Activated CD8-positive, alpha-beta memory T cell treated with anti-CD3 and anti-CD28 coated beads for 4 hours (primary cell): Measurements from ENCODE around the gene AARSD1.
"Not testable (repeated sequence)": the region's sequence is repeated elsewhere in the genome, so short reads cannot be mapped to it uniquely, and the experiment has no call there.

Source experiments
- DNase-seq, 2 donors: peaks; one replicate each; pipeline ENCODE4 v3.0.0-alpha.2; 2020; ENCODE audit warnings: low read depth in 2 of 2

AARSD1 gene

DNA sequence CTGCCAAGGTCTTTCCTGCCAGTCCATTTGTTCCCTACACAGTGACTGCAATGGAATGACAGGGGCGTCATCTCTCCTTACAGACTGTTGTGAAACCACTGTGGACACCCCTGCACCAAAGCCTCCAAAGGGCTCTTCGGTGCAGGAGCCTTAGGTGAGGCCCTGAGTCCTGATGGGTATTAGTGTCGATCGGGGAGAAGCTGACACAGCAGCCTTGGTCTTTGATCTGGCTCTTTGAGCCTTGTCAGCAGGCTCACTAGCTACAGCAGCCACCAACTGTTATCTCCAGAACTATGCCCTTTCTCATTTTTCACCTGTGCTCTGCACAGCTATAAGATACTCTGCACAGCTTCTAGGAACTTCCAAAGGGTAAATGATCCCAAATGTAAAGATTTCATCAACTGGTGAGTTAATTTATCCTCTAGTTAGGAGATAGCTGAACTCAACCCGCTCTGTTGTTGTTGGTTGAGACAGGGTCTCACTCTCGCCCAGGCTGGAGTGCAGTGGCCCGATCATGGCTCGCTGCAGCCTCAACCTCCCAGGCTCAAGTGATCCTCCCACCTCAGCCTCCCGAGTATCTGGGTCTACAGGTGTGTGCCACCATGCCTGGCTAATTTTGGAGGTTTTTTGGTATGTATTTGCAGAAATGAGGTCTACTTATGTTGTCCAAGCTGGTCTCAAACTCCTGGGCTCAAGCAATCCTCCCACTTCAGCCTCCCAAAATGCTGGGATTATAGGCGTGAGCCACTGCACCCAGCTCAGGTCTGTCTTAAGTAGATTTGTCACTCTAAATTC is 44.0 kb downstream of the AARSD1 start:
- DNase-seq, result no peak

DNA sequence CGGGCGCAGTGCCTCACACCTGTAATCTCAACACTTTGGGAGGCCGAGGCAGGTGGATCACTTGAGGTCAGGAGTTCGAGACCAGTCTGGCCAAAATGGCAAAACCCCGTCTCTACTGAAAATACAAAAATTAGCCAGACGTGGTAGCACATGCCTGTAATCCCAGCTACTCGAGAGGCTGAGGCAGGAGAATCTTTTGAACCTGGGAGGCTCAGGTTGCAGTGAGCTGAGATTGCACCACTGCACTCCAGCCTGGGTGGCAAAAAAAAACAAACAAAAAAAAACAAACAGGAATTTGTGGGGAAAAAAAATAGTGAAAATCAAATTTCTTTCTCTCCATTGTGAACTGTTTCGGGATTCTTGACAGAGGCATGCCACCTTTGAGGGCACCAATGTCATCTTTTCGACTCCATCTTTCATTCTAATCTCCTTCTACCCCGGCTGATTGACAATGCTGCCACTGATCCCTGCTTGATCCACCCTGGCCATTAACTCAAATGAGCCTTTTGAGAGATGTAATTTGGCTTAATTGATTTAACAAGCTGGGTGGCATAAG is 44.7 kb downstream of the AARSD1 start:
- DNase-seq, result not testable (repeated sequence)

DNA sequence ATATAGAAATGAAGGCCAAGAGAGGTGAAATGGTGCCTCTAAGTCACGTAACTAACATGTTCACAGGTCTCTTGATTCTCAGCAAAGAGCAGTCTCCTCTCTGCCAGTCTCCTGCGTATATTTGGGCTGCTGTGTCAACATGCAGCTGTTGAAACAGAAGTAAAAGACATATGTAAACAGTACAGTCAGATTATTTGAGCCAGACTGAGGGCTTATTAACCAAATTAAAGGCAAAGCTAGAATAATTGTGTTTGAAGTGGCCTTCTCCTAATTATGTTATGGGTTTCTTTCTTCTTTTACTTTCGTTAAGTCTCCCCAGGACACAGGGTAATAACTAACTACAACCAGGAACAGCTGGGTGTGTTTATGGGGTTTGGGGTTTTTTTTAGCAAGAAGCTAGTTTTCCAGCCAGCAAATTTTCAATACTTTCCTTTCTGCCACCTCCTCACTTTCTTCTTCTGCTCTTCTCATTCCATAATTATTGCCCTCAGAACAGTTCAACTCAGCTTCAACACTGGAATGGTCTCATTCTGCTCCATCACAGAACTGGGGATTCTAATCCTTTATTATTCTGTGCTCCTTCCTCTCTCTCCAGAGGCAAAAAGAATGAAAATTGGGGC is 45.2 kb downstream of the AARSD1 start:
- no peak for DNase-seq

DNA sequence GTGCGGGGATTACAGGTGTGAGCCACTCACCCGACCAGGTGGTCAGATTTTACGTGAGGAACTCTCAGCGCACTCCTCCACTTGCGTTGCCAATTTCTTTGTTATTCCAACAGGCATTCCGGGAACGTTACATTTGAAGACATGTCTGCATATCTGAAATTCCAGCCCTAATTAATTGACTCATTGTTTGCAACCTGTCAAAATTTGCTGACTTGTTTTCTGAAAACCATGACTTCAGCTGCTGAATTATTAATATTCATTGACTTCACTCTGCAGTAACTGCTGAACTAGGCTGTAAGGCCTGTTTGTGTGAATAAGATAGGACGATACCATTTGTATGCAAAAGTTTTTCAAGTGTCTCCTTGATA is 47.0 kb downstream of the AARSD1 start:
- DNase-seq, result no peak

DNA sequence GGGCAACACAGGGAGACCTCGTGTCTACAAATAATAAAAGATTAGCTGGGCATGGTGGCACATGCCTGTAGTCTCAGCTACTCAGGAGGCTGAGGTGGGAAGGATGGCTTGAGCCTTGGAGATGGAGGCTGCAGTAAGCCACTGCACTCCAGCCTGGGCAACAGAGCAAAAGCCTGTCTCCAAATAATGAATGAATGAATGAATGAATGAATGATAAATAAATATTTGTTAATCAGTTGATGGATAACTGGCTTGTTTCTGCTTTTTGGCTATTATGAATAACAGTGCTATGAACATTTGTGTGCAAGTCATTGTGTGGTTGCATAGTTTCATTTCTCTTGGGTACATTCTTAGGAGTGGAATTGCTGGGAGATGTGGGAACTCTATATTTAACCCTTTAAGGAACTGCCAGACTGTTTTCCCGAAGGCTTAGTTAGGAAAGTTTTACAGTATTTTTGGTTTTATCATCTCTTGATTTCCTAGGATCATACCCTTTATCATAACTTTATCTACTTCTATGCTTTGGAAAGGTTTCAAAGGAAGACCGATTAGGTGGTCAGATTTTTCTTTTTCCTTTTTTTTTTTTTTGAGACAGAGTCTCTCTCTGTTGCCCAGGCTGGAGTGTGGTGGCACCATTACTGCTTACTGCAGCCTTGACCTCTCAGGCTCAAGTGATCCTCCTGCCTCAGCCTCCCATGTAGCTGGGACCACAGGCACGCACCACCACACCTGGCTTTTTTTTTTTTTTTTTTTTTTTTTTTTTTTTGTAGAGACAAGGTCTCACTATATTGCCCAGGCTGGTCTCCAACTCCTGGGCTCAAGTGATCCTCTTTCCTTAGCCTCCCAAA is 47.6 kb downstream of the AARSD1 start:
- not testable (repeated sequence) for DNase-seq

DNA sequence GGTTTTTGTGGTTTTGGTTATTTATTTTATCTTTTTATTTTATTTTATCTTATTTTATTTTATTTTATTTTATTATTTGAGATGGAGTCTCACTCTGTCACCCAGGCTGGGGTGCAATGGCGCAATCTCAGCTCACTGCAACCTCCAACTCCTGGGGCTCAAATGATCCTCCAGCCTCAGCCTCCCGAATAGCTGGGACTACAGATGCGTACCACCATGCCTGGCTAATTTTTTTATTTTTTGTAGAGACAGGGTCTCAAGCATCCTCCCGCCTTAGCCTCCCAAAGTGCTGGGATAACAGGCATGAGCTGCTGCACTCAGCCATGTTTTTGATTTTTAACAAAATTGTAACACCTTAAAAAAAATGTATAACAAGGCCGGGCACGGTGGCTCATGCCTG is 49.0 kb downstream of the AARSD1 start:
- DNase-seq, result not testable (repeated sequence)

DNA sequence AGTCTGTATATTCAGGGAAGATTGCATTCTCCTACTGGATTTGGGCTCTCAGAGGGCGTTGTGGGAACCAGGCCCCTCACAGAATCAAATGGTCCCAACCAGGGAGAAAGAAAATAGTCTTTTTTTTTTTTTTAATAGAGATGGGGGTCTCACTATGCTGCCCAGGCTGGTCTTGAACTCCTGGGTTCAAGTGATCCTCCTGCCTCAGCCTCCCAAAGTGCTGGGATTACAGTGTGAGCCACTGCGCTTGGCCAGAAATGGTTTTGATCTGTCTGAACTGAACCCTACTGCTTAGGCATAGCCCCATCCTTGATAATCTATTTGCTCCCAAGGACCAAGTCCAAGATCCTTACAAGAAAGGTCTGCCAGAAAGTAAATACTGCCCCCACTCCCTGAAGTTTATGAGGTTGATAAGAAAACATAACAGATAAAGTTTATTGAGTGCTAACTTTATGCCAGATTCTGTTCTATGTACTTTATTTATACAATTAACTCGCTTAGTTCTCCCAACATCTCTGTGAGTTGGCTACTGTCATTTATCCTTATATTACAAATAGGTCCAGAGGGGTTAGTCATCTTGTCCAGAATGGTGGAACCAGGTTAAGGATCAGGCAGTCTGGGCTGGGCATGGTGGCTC is 50.2 kb downstream of the AARSD1 start:
- no peak for DNase-seq

DNA sequence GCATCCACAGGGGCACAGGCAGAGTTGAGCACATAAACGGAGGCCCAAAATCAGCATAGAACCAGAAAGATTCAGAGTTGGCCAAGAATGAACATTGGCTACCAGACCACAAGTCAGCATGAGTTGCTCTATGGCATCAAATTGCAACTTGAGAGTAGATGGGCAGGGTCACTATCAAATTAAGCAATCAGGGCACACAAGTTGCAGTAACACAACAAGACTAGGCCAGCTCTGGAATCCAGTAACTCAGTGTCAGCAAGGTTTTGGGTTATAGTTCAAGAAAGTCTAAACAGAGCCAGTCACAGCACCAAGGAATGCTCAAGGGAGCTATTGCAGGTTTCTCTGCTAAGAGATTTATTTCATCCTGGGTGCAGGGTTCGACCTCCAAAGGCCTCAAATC is 50.7 kb downstream of the AARSD1 start:
- DNase-seq, result no peak

DNA sequence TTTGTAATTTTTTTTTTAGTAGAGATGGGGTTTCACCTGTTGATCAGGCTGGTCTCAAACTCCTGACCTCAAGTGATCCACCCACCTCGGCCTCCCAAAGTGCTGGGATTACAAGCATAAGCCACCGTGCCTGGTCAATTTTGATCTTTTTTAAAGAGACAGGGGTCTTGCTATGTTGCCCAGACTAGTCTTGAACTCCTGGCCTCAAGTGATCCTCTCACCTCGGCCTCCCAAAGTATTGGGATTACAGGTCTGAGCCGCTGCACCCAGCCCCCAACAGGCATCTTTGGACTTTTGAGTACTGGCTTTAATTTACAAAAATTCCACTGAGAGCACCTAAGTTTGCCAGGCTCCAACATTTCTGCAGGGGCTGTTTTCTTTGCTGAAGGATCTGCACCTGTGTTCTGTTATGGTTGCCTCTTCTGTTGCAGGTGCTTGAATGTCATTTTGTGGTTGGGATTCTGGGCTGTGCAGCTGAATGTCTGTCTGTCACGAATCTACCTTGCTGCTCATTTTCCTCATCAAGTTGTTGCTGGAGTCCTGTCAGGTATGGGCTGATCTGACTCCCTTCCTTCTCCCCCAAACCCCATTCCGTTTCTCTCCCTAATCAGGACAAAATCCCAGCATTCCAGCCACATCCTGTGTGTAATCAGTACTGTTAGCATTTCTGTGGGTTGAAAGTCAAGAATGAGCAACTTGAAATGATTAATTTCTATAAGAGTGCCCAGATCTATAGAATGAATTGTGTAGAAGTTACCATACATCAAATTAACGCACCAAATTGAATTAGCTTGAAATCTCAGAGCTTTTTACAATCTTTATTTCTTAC is 55.2 kb downstream of the AARSD1 start:
- DNase-seq, result no peak

DNA sequence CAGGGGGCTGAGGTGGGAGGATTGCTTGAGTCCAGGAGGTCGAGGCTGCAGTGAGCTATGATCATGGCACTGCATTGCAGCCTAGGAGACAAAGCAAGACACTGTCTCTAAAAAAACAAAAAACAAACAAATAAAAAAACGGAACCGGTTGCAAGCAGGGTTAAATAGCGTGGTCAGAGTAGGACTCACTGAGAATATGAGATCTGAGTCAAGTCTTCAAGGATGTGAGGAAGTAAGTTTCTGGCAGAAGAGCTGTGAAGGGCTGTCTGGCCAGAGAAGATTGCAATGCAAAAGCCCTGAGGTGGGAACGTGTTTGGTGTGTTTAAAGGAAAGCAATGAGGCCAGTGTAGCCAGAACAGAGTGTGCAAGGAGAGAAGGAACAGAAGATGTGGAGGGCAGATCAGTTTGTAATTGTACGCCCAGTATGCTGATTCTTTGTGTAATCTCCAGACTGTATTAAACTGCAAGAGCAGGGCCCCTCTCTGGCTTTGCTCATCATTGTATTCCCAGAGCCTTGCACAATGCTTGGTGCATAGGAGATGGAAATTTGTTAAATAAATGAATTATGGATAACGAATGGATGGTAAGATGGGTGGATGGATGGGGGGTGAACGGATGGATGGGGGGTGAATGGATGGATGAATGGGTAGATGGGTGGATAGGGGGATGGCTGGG is 57.3 kb downstream of the AARSD1 start:
- DNase-seq, result no peak

DNA sequence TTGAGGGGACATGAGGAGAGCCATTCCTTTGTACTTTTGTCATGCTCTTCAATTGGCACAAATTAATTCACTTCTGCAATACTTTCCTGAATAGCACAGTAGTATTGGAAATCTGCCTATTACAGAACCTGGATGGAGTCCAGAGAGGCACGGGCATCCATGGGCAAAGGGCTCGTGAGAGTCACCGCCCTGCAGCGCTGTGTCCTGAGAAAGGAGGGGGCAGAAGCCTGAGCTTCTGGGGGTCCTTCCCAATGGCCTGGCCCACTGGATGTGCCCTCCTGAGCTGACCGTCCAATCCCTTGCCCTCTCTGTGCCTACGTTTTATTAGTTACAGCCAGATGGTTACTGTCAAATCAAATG is 60.2 kb downstream of the AARSD1 start:
- no peak for DNase-seq

DNA sequence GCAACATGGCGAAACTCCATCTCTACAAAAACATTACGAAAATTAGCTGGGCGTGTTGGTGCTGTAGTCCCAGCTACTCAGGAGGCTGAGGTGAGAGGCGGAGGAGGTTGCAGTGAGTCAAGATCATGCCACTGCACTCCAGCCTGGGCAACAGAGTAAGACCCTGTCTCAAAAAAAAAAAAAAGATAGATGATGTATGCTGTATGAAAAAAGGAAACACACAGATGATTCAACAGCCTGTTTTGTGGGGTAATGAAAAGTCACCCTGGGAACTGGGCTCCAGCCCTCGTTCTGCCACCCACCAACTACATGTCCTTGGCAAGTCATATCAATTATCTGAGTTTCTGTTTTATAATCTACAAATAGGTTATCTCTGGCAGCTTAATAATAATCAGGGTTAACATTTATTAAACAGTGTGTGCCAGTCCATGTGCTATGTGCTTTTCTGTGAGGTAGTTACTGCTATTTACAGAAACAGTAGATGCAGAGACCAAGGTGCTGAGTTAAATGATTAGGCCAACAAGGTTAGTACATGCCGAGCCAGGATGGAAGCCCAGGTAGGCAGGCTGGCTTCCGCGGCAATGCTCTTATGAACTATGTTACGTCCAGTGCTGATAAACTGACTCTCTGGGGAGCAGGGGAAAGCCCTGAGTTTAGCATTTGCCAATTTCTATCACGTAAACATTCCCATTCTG is 62.6 kb downstream of the AARSD1 start:
- no peak for DNase-seq
